K562 (cell line): ENCODE measurements around the gene LRCOL1. TPM values are rescaled to one million over a fixed set of nuclear protein-coding genes. Genes with fewer than 3 reads are reported as not detected.

Experiments
- ARID3A ChIP-seq: IDR thresholded peaks from 2 replicates; pipeline ENCODE4 v1.6.1; 2012; ENCODE audit warnings: low read depth, low read length, improper control_type of control experiment, borderline replicate concordance
- ATF1 ChIP-seq, 2 experiments: fragments of 450-650 bp in 1 of 2; IDR thresholded peaks; 2 replicates each; pipeline ENCODE4 v1.6.1; 2016; ENCODE audit warnings: missing compliant biosample characterization in 1 of 2, missing genetic modification characterization in 1 of 2
- BHLHE40 ChIP-seq: IDR thresholded peaks from 2 replicates; pipeline ENCODE4 v1.6.1; 2011; ENCODE audit warnings: low read length, improper control_type of control experiment
- CBFB ChIP-seq: sonication (generic); formaldehyde crosslinking; IDR thresholded peaks from 2 replicates; pipeline ENCODE4 v1.4.0; 2020; ENCODE audit warnings: mild to moderate bottlenecking, missing genetic modification reagents
- E2F6 ChIP-seq, 2 experiments: IDR thresholded peaks; 2 replicates each; pipeline ENCODE4 v1.6.1; 2011; ENCODE audit warnings: borderline replicate concordance in 1 of 2, control low read depth in 1 of 2, low read depth in 1 of 2, low read length in 1 of 2, mild to moderate bottlenecking in 1 of 2, mixed read lengths in 1 of 2, moderate library complexity in 1 of 2; ENCODE audit not compliant: insufficient read depth in 1 of 2, insufficient read length in 1 of 2, poor library complexity in 1 of 2, severe bottlenecking in 1 of 2; ENCODE audit errors: extremely low read depth in 1 of 2
- EP400 ChIP-seq: fragments of 450-650 bp; IDR thresholded peaks from 2 replicates; pipeline ENCODE4 v1.6.1; 2017; ENCODE audit warnings: antibody characterized with exemption, mild to moderate bottlenecking, moderate library complexity
- ERF ChIP-seq: fragments of 450-650 bp; formaldehyde crosslinking; IDR thresholded peaks from 2 replicates; pipeline ENCODE4 v1.4.0; 2020; ENCODE audit warnings: mild to moderate bottlenecking, mixed read lengths
- HNRNPLL ChIP-seq: fragments of 200-400 bp; formaldehyde crosslinking; IDR thresholded peaks from 2 replicates; pipeline ENCODE4 v1.6.1; 2017; ENCODE audit warnings: low read length, low read depth, mild to moderate bottlenecking; ENCODE audit not compliant: poor library complexity, severe bottlenecking
- KDM5B ChIP-seq: fragments of 200-600 bp; sonication (generic); IDR thresholded peaks from 2 replicates; pipeline ENCODE4 v1.6.1; 2012; ENCODE audit warnings: low read depth, mild to moderate bottlenecking, moderate library complexity, low read length, control low read depth, inconsistent platforms; ENCODE audit not compliant: insufficient replicate concordance
- RAD21 ChIP-seq, 2 experiments: fragments of 250-450 bp in 1 of 2; fragments of 450-650 bp in 1 of 2; sonication (Bioruptor Pico) in 1 of 2; formaldehyde crosslinking in 1 of 2; IDR thresholded peaks in 1 of 2; conservative IDR thresholded peaks in 1 of 2; 2 replicates each; pipeline versions ENCODE4 v1.4.0 to v1.8.0; 2020 to 2022; ENCODE audit warnings: mild to moderate bottlenecking in 2 of 2, moderate library complexity in 1 of 2
- RERE ChIP-seq: sonication (generic); formaldehyde crosslinking; IDR thresholded peaks from 2 replicates; pipeline ENCODE4 v1.8.0; 2023; ENCODE audit warnings: missing genetic modification reagents, mild to moderate bottlenecking, borderline replicate concordance
- SIN3A ChIP-seq, 2 experiments: fragments of 150-350 bp in 1 of 2; IDR thresholded peaks; 2 replicates each; pipeline ENCODE4 v1.6.1; 2011 to 2016; ENCODE audit warnings: borderline replicate concordance in 2 of 2, low read depth in 2 of 2, low read length in 2 of 2, mild to moderate bottlenecking in 2 of 2, moderate library complexity in 2 of 2; ENCODE audit not compliant: control insufficient read depth in 1 of 2
- SLC30A9 ChIP-seq: fragments of 250-450 bp; sonication (Bioruptor Pico); IDR thresholded peaks from 2 replicates; pipeline ENCODE4 v1.8.0; 2022; ENCODE audit warnings: mild to moderate bottlenecking, moderate library complexity
- SP2 ChIP-seq: IDR thresholded peaks from 2 replicates; pipeline ENCODE4 v1.6.1; 2011; ENCODE audit warnings: mild to moderate bottlenecking, low read depth, low read length, moderate library complexity; ENCODE audit not compliant: poor library complexity, severe bottlenecking; ENCODE audit errors: extremely low read depth
- ZEB2 ChIP-seq: fragments of 450-650 bp; IDR thresholded peaks from 2 replicates; pipeline ENCODE4 v1.6.1; 2016
- ZNF134 ChIP-seq: fragments of 250-450 bp; sonication (Bioruptor Pico); conservative IDR thresholded peaks from 2 replicates; pipeline ENCODE4 v1.4.0; 2020
- ZNF282 ChIP-seq: sonication (generic); formaldehyde crosslinking; IDR thresholded peaks from 2 replicates; pipeline ENCODE4 v1.8.1; 2023; ENCODE audit warnings: missing genetic modification reagents
- ZNF311 ChIP-seq: fragments of 250-450 bp; sonication (Bioruptor Pico); IDR thresholded peaks from 2 replicates; pipeline ENCODE4 v1.4.0; 2020; ENCODE audit warnings: mild to moderate bottlenecking, moderate library complexity
- polyA plus RNA-seq, 8 experiments: library from polyadenylated mRNA; depleted of rRNA in 4 of 8; stranded (reverse) in 5 of 8; unstranded in 3 of 8; fragments of >200 nt; fragmentation: Nextera tagmentation in 2 of 8; fragmentation: Illumina TruSeq in 1 of 8; extraction: Ambion mirVana in 2 of 8; extraction: Trizol in 1 of 8; gene quantifications; 2 replicates each; pipeline versions ENCODE4 v1.2.1 to v1.2.3, GENCODE V29; 2011 to 2014; ENCODE audit warnings: inconsistent platforms in 1 of 8, missing spikeins in 1 of 8
- total RNA-seq, 7 experiments: library from RNA; depleted of rRNA in 6 of 7; stranded (reverse); fragments of >200 nt in 6 of 7; fragmentation: Illumina TruSeq in 2 of 7; extraction: Trizol in 2 of 7; gene quantifications; 2 replicates each; pipeline versions ENCODE4 v1.2.1 to v1.2.3, GENCODE V29; 2011 to 2021; ENCODE audit warnings: low replicate concordance in 1 of 7

Gene LRCOL1
- total and polyA plus RNA-seq, 9 of the 15 experiments (the other 6 are each of a cell fraction or from before 2014, with no cell fraction given) = not detected

GRCh38 chr12:132560614-132561426 is 49.6 kb downstream of the LRCOL1 start (continued):
- TF ChIP-seq E2F6 (IDR thresholded peaks at IDR 0.05; ENCODE audit: borderline replicate concordance in 1 of 2, extremely low read depth in 1 of 2, insufficient read depth in 1 of 2, insufficient read length in 1 of 2, low read depth in 1 of 2, low read length in 1 of 2, poor library complexity in 1 of 2, severe bottlenecking in 1 of 2) = peak; percentile 12 to 89
- no peak for TF ChIP-seq ZNF282 (CRISPR knock-in tag)
- TF ChIP-seq BHLHE40 = peak; percentile 69
- no peak for TF ChIP-seq ARID3A
- TF ChIP-seq ZEB2 = peak; percentile 91
- no peak for TF ChIP-seq ERF (CRISPR knock-in tag)
- TF ChIP-seq HNRNPLL = peak; percentile 28
- TF ChIP-seq SP2 = no peak
- no peak for TF ChIP-seq ZNF134 (CRISPR knock-in tag)
- TF ChIP-seq ZNF311 = no peak
- no peak for TF ChIP-seq RERE (CRISPR knock-in tag)
- peak; percentile 42; the same call in 1 of the 2 replicates for TF ChIP-seq EP400
- peak; percentile 51 to 60 for TF ChIP-seq RAD21 (CRISPR knock-in tag; conservative IDR thresholded peaks at IDR 0.05 in 1 of 2, IDR thresholded peaks at IDR 0.05 in 1 of 2)
- TF ChIP-seq ATF1 (CRISPR knock-in tag; IDR thresholded peaks at IDR 0.05) = no peak
- 0 out of 2 replicates have a peak, but pooled peaks have one; percentile 36 for TF ChIP-seq ATF1 (tag; IDR thresholded peaks at IDR 0.05)
- 0 out of 2 replicates have a peak, but pooled peaks have one; percentile 13 for TF ChIP-seq CBFB (CRISPR knock-in tag)
- TF ChIP-seq SLC30A9 (CRISPR knock-in tag) = no peak
- TF ChIP-seq KDM5B = no peak
- peak in 1 of 2 experiments; percentile 66; a peak in 2 of 4 replicates for TF ChIP-seq SIN3A (IDR thresholded peaks at IDR 0.05; ENCODE audit: borderline replicate concordance in 2 of 2, control insufficient read depth in 1 of 2, low read depth in 2 of 2, low read length in 2 of 2)
